GM12878 (cell line): ENCODE data around the gene PHACTR1. TPM values are rescaled to one million over a fixed set of nuclear protein-coding genes. Genes with fewer than 3 reads are reported as not detected.
A peak's percentile ranks its signal among the peaks of the same experiment; 100 is the strongest.

Experiments
- MTA2 ChIP-seq: fragments of 450-650 bp; IDR thresholded peaks from 2 replicates; pipeline ENCODE4 v1.6.1; 2016; ENCODE audit warnings: low read depth, mild to moderate bottlenecking, moderate library complexity
- MYB ChIP-seq: fragments of 150-350 bp; IDR thresholded peaks from 2 replicates; pipeline ENCODE4 v1.6.1; 2014; ENCODE audit warnings: mild to moderate bottlenecking, low read depth, low read length, borderline replicate concordance
- NFXL1 ChIP-seq: fragments of 450-650 bp; IDR thresholded peaks from 2 replicates; pipeline ENCODE4 v1.6.1; 2017; ENCODE audit warnings: antibody characterized with exemption, mild to moderate bottlenecking, borderline replicate concordance
- NR2C1 ChIP-seq: fragments of 450-650 bp; IDR thresholded peaks from 2 replicates; pipeline ENCODE4 v1.6.1; 2017; ENCODE audit warnings: antibody characterized with exemption, mild to moderate bottlenecking, moderate library complexity
- PAX5 ChIP-seq: IDR thresholded peaks from 2 replicates; pipeline ENCODE4 v1.6.1; 2011; ENCODE audit warnings: low read depth, low read length, borderline replicate concordance
- PRDM15 ChIP-seq: fragments of 450-650 bp; formaldehyde crosslinking; IDR thresholded peaks from 2 replicates; pipeline ENCODE4 v1.4.0; 2020; ENCODE audit warnings: mild to moderate bottlenecking, moderate library complexity
- ZBED1 ChIP-seq: IDR thresholded peaks from 2 replicates; pipeline ENCODE4 v1.6.1; 2016; ENCODE audit warnings: borderline replicate concordance
- polyA plus RNA-seq, 11 experiments: library from polyadenylated mRNA; depleted of rRNA in 4 of 11; unstranded in 6 of 11; stranded (reverse) in 5 of 11; fragments of >200 nt; fragmentation: Nextera tagmentation in 4 of 11; fragmentation: Illumina TruSeq in 1 of 11; extraction: Ambion mirVana in 4 of 11; extraction: Trizol in 1 of 11; gene quantifications; 1 replicate in 1 of 11; 2 replicates in 10 of 11; pipeline versions ENCODE4 v1.2.1 to v1.2.3, GENCODE V29; 2011 to 2016; ENCODE audit warnings: inconsistent platforms in 2 of 11, missing spikeins in 2 of 11, low read depth in 1 of 11
- total RNA-seq, 4 experiments: library from RNA; depleted of rRNA in 3 of 4; stranded (reverse); fragments of >200 nt in 3 of 4; fragmentation: Illumina TruSeq in 1 of 4; extraction: Trizol in 1 of 4; gene quantifications; 2 replicates each; pipeline versions ENCODE4 v1.2.1 to v1.2.3, GENCODE V29; 2013 to 2021
- TF ChIP-seq, protein P1 (sequence below): fragments of 450-650 bp; IDR thresholded peaks from 2 replicates; pipeline ENCODE4 v1.6.1; 2017; ENCODE audit warnings: antibody characterized with exemption, mild to moderate bottlenecking, moderate library complexity
- TF ChIP-seq, protein P2 (sequence below): fragments of 450-650 bp; IDR thresholded peaks from 2 replicates; pipeline ENCODE4 v1.6.1; 2016; ENCODE audit warnings: mild to moderate bottlenecking, moderate library complexity, borderline replicate concordance
- TF ChIP-seq, protein P3 (sequence below): fragments of 450-650 bp; IDR thresholded peaks from 2 replicates; pipeline ENCODE4 v1.6.1; 2018; ENCODE audit warnings: borderline replicate concordance, mild to moderate bottlenecking; ENCODE audit not compliant: partially characterized antibody
- TF ChIP-seq, protein P4 (sequence below): fragments of 450-650 bp; formaldehyde crosslinking; IDR thresholded peaks from 2 replicates; pipeline ENCODE4 v1.4.0; 2022; ENCODE audit warnings: mild to moderate bottlenecking, moderate library complexity

The PHACTR1 gene
- total and polyA plus RNA-seq, 10 of the 15 experiments (the other 5 are each of a cell fraction or from before 2014, with no cell fraction given), result 34.2 to 94.6 (median 62.3) TPM

GRCh38 chr6:13273931-13274706 lies 557.6 kb downstream of the PHACTR1 start (continued):
- TF ChIP-seq, protein P1, sequence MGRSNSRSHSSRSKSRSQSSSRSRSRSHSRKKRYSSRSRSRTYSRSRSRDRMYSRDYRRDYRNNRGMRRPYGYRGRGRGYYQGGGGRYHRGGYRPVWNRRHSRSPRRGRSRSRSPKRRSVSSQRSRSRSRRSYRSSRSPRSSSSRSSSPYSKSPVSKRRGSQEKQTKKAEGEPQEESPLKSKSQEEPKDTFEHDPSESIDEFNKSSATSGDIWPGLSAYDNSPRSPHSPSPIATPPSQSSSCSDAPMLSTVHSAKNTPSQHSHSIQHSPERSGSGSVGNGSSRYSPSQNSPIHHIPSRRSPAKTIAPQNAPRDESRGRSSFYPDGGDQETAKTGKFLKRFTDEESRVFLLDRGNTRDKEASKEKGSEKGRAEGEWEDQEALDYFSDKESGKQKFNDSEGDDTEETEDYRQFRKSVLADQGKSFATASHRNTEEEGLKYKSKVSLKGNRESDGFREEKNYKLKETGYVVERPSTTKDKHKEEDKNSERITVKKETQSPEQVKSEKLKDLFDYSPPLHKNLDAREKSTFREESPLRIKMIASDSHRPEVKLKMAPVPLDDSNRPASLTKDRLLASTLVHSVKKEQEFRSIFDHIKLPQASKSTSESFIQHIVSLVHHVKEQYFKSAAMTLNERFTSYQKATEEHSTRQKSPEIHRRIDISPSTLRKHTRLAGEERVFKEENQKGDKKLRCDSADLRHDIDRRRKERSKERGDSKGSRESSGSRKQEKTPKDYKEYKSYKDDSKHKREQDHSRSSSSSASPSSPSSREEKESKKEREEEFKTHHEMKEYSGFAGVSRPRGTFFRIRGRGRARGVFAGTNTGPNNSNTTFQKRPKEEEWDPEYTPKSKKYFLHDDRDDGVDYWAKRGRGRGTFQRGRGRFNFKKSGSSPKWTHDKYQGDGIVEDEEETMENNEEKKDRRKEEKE, result no peak
- no peak for TF ChIP-seq MYB
- TF ChIP-seq, protein P2, sequence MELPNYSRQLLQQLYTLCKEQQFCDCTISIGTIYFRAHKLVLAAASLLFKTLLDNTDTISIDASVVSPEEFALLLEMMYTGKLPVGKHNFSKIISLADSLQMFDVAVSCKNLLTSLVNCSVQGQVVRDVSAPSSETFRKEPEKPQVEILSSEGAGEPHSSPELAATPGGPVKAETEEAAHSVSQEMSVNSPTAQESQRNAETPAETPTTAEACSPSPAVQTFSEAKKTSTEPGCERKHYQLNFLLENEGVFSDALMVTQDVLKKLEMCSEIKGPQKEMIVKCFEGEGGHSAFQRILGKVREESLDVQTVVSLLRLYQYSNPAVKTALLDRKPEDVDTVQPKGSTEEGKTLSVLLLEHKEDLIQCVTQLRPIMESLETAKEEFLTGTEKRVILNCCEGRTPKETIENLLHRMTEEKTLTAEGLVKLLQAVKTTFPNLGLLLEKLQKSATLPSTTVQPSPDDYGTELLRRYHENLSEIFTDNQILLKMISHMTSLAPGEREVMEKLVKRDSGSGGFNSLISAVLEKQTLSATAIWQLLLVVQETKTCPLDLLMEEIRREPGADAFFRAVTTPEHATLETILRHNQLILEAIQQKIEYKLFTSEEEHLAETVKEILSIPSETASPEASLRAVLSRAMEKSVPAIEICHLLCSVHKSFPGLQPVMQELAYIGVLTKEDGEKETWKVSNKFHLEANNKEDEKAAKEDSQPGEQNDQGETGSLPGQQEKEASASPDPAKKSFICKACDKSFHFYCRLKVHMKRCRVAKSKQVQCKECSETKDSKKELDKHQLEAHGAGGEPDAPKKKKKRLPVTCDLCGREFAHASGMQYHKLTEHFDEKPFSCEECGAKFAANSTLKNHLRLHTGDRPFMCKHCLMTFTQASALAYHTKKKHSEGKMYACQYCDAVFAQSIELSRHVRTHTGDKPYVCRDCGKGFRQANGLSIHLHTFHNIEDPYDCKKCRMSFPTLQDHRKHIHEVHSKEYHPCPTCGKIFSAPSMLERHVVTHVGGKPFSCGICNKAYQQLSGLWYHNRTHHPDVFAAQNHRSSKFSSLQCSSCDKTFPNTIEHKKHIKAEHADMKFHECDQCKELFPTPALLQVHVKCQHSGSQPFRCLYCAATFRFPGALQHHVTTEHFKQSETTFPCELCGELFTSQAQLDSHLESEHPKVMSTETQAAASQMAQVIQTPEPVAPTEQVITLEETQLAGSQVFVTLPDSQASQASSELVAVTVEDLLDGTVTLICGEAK, result no peak; the same call in 1 of the 2 replicates
- peak; percentile 76; the same call in 1 of the 2 replicates for TF ChIP-seq PAX5
- TF ChIP-seq MTA2, result peak; percentile 79
- no peak for TF ChIP-seq NR2C1
- TF ChIP-seq, protein P3, sequence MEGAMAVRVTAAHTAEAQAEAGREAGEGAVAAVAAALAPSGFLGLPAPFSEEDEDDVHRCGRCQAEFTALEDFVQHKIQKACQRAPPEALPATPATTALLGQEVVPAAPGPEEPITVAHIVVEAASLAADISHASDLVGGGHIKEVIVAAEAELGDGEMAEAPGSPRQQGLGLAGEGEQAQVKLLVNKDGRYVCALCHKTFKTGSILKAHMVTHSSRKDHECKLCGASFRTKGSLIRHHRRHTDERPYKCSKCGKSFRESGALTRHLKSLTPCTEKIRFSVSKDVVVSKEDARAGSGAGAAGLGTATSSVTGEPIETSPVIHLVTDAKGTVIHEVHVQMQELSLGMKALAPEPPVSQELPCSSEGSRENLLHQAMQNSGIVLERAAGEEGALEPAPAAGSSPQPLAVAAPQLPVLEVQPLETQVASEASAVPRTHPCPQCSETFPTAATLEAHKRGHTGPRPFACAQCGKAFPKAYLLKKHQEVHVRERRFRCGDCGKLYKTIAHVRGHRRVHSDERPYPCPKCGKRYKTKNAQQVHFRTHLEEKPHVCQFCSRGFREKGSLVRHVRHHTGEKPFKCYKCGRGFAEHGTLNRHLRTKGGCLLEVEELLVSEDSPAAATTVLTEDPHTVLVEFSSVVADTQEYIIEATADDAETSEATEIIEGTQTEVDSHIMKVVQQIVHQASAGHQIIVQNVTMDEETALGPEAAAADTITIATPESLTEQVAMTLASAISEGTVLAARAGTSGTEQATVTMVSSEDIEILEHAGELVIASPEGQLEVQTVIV, result no peak
- TF ChIP-seq, protein P4, sequence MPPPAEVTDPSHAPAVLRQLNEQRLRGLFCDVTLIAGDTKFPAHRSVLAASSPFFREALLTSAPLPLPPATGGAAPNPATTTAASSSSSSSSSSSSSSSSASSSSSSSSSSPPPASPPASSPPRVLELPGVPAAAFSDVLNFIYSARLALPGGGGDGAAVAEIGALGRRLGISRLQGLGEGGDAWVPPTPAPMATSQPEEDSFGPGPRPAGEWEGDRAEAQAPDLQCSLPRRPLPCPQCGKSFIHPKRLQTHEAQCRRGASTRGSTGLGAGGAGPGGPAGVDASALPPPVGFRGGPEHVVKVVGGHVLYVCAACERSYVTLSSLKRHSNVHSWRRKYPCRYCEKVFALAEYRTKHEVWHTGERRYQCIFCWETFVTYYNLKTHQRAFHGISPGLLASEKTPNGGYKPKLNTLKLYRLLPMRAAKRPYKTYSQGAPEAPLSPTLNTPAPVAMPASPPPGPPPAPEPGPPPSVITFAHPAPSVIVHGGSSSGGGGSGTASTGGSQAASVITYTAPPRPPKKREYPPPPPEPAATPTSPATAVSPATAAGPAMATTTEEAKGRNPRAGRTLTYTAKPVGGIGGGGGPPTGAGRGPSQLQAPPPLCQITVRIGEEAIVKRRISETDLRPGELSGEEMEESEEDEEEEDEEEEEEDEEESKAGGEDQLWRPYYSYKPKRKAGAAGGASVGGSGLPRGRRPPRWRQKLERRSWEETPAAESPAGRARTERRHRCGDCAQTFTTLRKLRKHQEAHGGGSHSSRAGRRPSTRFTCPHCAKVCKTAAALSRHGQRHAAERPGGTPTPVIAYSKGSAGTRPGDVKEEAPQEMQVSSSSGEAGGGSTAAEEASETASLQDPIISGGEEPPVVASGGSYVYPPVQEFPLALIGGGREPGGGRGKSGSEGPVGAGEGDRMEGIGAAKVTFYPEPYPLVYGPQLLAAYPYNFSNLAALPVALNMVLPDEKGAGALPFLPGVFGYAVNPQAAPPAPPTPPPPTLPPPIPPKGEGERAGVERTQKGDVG, result no peak
- no peak for TF ChIP-seq ZBED1
- TF ChIP-seq NFXL1, result no peak
- no peak for TF ChIP-seq PRDM15 (CRISPR knock-in tag)
